H9 (cell line): ENCODE data around the gene PHLDB1. TPM values are rescaled to one million over a fixed set of nuclear protein-coding genes. Genes with fewer than 3 reads are reported as not detected.

Experiments
- DNase-seq: peaks from one replicate; pipeline ENCODE4 v3.0.0-alpha.2; 2017
- H2AFZ ChIP-seq: one replicate; pipeline ENCODE4 v1.6.1; 2013; ENCODE audit warnings: mild to moderate bottlenecking, low read length, control low read depth, moderate library complexity
- H2AK5ac ChIP-seq: 2 replicates; pipeline ENCODE4 v1.6.1; 2013; ENCODE audit warnings: low read length, control low read depth, mixed read lengths; ENCODE audit not compliant: insufficient read length
- H2BK120ac ChIP-seq: one replicate; pipeline ENCODE4 v1.6.1; 2013; ENCODE audit warnings: low read depth, mild to moderate bottlenecking, low read length, control low read depth, inconsistent platforms; ENCODE audit not compliant: poor library complexity, severe bottlenecking
- H2BK12ac ChIP-seq: 2 replicates; pipeline ENCODE4 v1.6.1; 2013; ENCODE audit warnings: low read length, control low read depth, mixed read lengths, low read depth; ENCODE audit not compliant: insufficient read length
- H2BK15ac ChIP-seq: 2 replicates; pipeline ENCODE4 v1.6.1; 2013; ENCODE audit warnings: low read depth, low read length, control low read depth
- H2BK20ac ChIP-seq: one replicate; pipeline ENCODE4 v1.6.1; 2013; ENCODE audit warnings: low read depth, mild to moderate bottlenecking, low read length, control low read depth, inconsistent platforms; ENCODE audit not compliant: poor library complexity, severe bottlenecking
- H2BK5ac ChIP-seq: 2 replicates; pipeline ENCODE4 v1.6.1; 2013; ENCODE audit warnings: low read length, control low read depth, mixed read lengths; ENCODE audit not compliant: insufficient read length
- H3K14ac ChIP-seq: 2 replicates; pipeline ENCODE4 v1.6.1; 2013; ENCODE audit warnings: low read length, control low read depth; ENCODE audit not compliant: insufficient read depth
- H3K18ac ChIP-seq: 2 replicates; pipeline ENCODE4 v1.6.1; 2013; ENCODE audit warnings: low read depth, mild to moderate bottlenecking, mixed read lengths, low read length, control low read depth; ENCODE audit not compliant: insufficient read length
- H3K23ac ChIP-seq: 2 replicates; pipeline ENCODE4 v1.6.1; 2013; ENCODE audit warnings: low read length, control low read depth, mixed read lengths, low read depth; ENCODE audit not compliant: insufficient read length
- H3K23me2 ChIP-seq: 2 replicates; pipeline ENCODE4 v1.6.1; 2013; ENCODE audit warnings: low read depth, mild to moderate bottlenecking, mixed read lengths, low read length, control low read depth; ENCODE audit not compliant: insufficient read length, poor library complexity, severe bottlenecking
- H3K27ac ChIP-seq: 2 replicates; pipeline ENCODE4 v1.5.1; 2013; ENCODE audit warnings: low read length, control low read depth, mixed read lengths, low read depth; ENCODE audit not compliant: insufficient read length
- H3K27me3 ChIP-seq: 2 replicates; pipeline ENCODE4 v1.6.1; 2013; ENCODE audit warnings: low read length, control low read depth, inconsistent platforms; ENCODE audit not compliant: insufficient read depth
- H3K4ac ChIP-seq: 2 replicates; pipeline ENCODE4 v1.6.1; 2013; ENCODE audit warnings: low read depth, mild to moderate bottlenecking, control low read depth, inconsistent platforms, low read length, moderate library complexity
- H3K4me1 ChIP-seq: 2 replicates; pipeline ENCODE4 v1.6.1; 2013; ENCODE audit warnings: low read length, control low read depth, inconsistent platforms; ENCODE audit not compliant: insufficient read depth
- H3K4me2 ChIP-seq: 2 replicates; pipeline ENCODE4 v1.6.1; 2013; ENCODE audit warnings: low read length, control low read depth, mixed read lengths; ENCODE audit not compliant: insufficient read length, insufficient read depth
- H3K56ac ChIP-seq: 2 replicates; pipeline ENCODE4 v1.6.1; 2013; ENCODE audit warnings: low read depth, mild to moderate bottlenecking, mixed read lengths, low read length, control low read depth; ENCODE audit not compliant: insufficient read length
- H3K79me1 ChIP-seq: 2 replicates; pipeline ENCODE4 v1.6.1; 2013; ENCODE audit warnings: low read depth, mild to moderate bottlenecking, moderate library complexity, low read length, control low read depth, inconsistent platforms; ENCODE audit not compliant: insufficient read depth, poor library complexity, severe bottlenecking
- H3K79me2 ChIP-seq: 2 replicates; pipeline ENCODE4 v1.6.1; 2013; ENCODE audit warnings: low read length, control low read depth, inconsistent platforms; ENCODE audit not compliant: insufficient read depth
- H3K9ac ChIP-seq: 2 replicates; pipeline ENCODE4 v1.6.1; 2013; ENCODE audit warnings: low read length, control low read depth, mixed read lengths; ENCODE audit not compliant: insufficient read length; ENCODE audit errors: extremely low read depth
- H3K9me3 ChIP-seq: one replicate; pipeline ENCODE4 v1.6.1; 2013; ENCODE audit warnings: low read depth, low read length, inconsistent platforms; ENCODE audit not compliant: control insufficient read depth
- H3T11ph ChIP-seq: one replicate; pipeline ENCODE4 v1.6.1; 2013; ENCODE audit warnings: mild to moderate bottlenecking, low read length, control low read depth, inconsistent platforms
- H4K20me1 ChIP-seq: one replicate; pipeline ENCODE4 v1.6.1; 2013; ENCODE audit not compliant: control insufficient read depth, insufficient read length, insufficient read depth
- H4K5ac ChIP-seq: 2 replicates; pipeline ENCODE4 v1.6.1; 2013; ENCODE audit warnings: low read depth, mild to moderate bottlenecking, mixed read lengths, low read length, control low read depth; ENCODE audit not compliant: insufficient read length
- H4K8ac ChIP-seq: replicated peaks from 2 replicates; pipeline ENCODE4 v1.6.1; 2013; ENCODE audit warnings: low read length, control low read depth, mixed read lengths, low read depth; ENCODE audit not compliant: insufficient read length
- H4K91ac ChIP-seq: 2 replicates; pipeline ENCODE4 v1.6.1; 2013; ENCODE audit warnings: low read depth, mild to moderate bottlenecking, moderate library complexity, mixed read lengths, low read length, control low read depth; ENCODE audit not compliant: insufficient read length
- H3K27ac Mint-ChIP-seq, 3 experiments: 2 replicates in 2 of 3; 3 replicates in 1 of 3; pipeline ENCODE4 v1.8.0; 2020 to 2021; ENCODE audit warnings: mixed read lengths in 3 of 3, mild to moderate bottlenecking in 1 of 3, moderate library complexity in 1 of 3
- H3K27me3 Mint-ChIP-seq: 2 replicates; pipeline ENCODE4 v1.8.0; 2021; ENCODE audit warnings: low read depth, mild to moderate bottlenecking, moderate library complexity, mixed read lengths
- H3K36me3 Mint-ChIP-seq, 3 experiments: 2 replicates in 2 of 3; 3 replicates in 1 of 3; pipeline ENCODE4 v1.8.0; 2020 to 2021; ENCODE audit warnings: low read depth in 3 of 3, mixed read lengths in 3 of 3; ENCODE audit not compliant: insufficient read depth in 1 of 3
- H3K4me1 Mint-ChIP-seq, 2 experiments: 2 replicates each; pipeline ENCODE4 v1.8.0; 2020; ENCODE audit warnings: mixed read lengths in 2 of 2
- H3K4me3 Mint-ChIP-seq, 2 experiments: 2 replicates in 1 of 2; 3 replicates in 1 of 2; pipeline ENCODE4 v1.8.0; 2020 to 2021; ENCODE audit warnings: mild to moderate bottlenecking in 2 of 2, mixed read lengths in 2 of 2, moderate library complexity in 1 of 2
- H3K9me3 Mint-ChIP-seq, 2 experiments: 2 replicates in 1 of 2; 3 replicates in 1 of 2; pipeline ENCODE4 v1.8.0; 2020; ENCODE audit warnings: mild to moderate bottlenecking in 2 of 2, mixed read lengths in 2 of 2, moderate library complexity in 1 of 2
- WGBS: extraction: QIAGEN DNeasy Blood & Tissue Kit; methylation state at CpG from one replicate; pipeline ENCODE4 v1.1.7; 2013; ENCODE audit warnings: missing lambda C conversion rate, low lambda C conversion rate, mixed read lengths; ENCODE audit not compliant: insufficient read length; ENCODE audit errors: extremely low coverage; 5-methylcytosine and 5-hydroxymethylcytosine counted together
- total RNA-seq: library from RNA; stranded (reverse); gene quantifications from 2 replicates; pipeline ENCODE4 v1.2.1, GENCODE V29; 2021
- TF ChIP-seq, protein P1 (sequence below): fragments of 200-600 bp; sonication (generic); conservative IDR thresholded peaks from 3 replicates; pipeline ENCODE4 v1.8.0; 2021; ENCODE audit warnings: antibody characterized with exemption, mild to moderate bottlenecking

Gene PHLDB1
- total RNA-seq, 1 experiment from 2014 or later: 56.0 TPM

DNA sequence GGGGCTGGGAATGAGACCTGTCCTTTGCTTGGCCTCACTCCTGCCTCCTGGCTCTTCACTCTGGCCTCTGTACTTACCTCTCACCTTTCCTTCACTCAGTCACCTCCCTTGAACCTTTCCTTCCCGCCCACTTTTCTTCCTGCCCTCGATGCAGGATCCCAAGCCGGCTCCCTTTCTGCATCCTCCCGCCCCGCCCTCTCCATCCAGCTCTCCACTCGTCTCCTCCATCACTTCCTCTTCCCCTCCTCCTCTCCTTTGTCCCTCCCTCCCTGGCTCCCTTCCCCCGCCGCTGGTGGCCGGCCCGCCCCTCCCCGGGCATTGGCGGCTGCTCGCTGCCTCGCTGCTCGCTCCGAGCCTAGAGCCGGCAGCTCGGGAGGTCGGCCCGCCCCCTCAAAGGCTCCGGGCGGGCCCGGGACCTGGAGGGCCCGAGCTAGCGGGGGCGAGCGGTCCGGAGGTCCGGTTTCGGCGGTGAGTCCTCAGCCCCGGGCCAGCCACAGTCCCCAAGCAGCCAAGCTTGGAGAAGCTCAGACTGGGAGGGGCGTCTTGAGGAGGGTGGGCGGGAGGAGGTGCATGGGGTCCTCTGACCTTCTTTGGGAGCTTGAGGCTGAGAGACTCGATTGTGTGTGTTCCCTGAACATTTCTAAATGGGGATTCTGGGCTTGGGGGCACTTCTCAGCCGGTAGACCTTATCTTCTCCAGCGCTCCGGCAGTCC, 13.8 kb downstream of the PHLDB1 start:
- peak overlapping the region; percentile 41 for H3K18ac ChIP-seq
- H3K4me1 ChIP-seq: peaks cover 5% of the 10 kb centered on the region; the same call in 1 of the 2 replicates
- H3K79me2 ChIP-seq: no peaks in the 10 kb centered on the region; the same call in 1 of the 2 replicates
- no peak overlapping the region for H4K8ac ChIP-seq
- H2BK12ac ChIP-seq: no peak overlapping the region
- no peaks in the 10 kb centered on the region for H3K27me3 Mint-ChIP-seq
- no peak overlapping the region for H2AFZ ChIP-seq
- peak overlapping the region; percentile 73 to 92 (median 83); a peak in 5 of 7 replicates for H3K27ac Mint-ChIP-seq
- no peaks in the 10 kb centered on the region for H3K9me3 Mint-ChIP-seq
- TF ChIP-seq, protein P1, sequence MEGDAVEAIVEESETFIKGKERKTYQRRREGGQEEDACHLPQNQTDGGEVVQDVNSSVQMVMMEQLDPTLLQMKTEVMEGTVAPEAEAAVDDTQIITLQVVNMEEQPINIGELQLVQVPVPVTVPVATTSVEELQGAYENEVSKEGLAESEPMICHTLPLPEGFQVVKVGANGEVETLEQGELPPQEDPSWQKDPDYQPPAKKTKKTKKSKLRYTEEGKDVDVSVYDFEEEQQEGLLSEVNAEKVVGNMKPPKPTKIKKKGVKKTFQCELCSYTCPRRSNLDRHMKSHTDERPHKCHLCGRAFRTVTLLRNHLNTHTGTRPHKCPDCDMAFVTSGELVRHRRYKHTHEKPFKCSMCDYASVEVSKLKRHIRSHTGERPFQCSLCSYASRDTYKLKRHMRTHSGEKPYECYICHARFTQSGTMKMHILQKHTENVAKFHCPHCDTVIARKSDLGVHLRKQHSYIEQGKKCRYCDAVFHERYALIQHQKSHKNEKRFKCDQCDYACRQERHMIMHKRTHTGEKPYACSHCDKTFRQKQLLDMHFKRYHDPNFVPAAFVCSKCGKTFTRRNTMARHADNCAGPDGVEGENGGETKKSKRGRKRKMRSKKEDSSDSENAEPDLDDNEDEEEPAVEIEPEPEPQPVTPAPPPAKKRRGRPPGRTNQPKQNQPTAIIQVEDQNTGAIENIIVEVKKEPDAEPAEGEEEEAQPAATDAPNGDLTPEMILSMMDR: no peak
- H4K91ac ChIP-seq: no peak overlapping the region
- H3K27ac ChIP-seq: no peak overlapping the region
- no peak overlapping the region for H4K5ac ChIP-seq
- H3K4me3 Mint-ChIP-seq: peak overlapping the region; percentile 81 to 89
- no peak overlapping the region for H2BK120ac ChIP-seq
- peaks cover 57 to 64% of the 10 kb centered on the region in 2 experiments for H3K4me1 Mint-ChIP-seq
- H3K14ac ChIP-seq: peak overlapping the region; percentile 77
- DNase-seq: peak; percentile 97
- no peaks in the 10 kb centered on the region for H3K9me3 ChIP-seq
- no peaks in the 10 kb centered on the region for H3K79me1 ChIP-seq
- H2BK20ac ChIP-seq: no peak overlapping the region
- H3T11ph ChIP-seq: no peak overlapping the region
- no peaks in the 10 kb centered on the region; the same call in 1 of the 2 replicates for H3K27me3 ChIP-seq
- no CpG with 5 or more reads among the region's 38 CpGs for WGBS
- no peak overlapping the region for H3K23ac ChIP-seq
- H3K4ac ChIP-seq: no peak overlapping the region
- no peaks in the 10 kb centered on the region for H4K20me1 ChIP-seq
- H2BK5ac ChIP-seq: no peak overlapping the region
- peak overlapping the region; percentile 55 for H3K9ac ChIP-seq
- H2BK15ac ChIP-seq: no peak overlapping the region
- H2AK5ac ChIP-seq: no peak overlapping the region
- peak overlapping the region; percentile 75 for H3K4me2 ChIP-seq
- H3K36me3 Mint-ChIP-seq: peaks cover 4 to 21% (median 4%) of the 10 kb centered on the region in 3 experiments; a peak in 6 of 7 replicates
- H3K56ac ChIP-seq: no peak overlapping the region
- H3K23me2 ChIP-seq: peaks cover 9% of the 10 kb centered on the region
